Measurements from ENCODE around the gene SMCO4. TPM values are rescaled to one million over a fixed set of nuclear protein-coding genes. Genes with fewer than 3 reads are reported as not detected.

The SMCO4 gene
- total RNA-seq, 1 experiment from 2014 or later: 23.0 TPM

GRCh38 chr11:93507517-93507916 lies 35.7 kb downstream of the SMCO4 start:
- Histone ChIP-seq H3K4me1 (replicated peaks; ENCODE audit: insufficient read depth) (no peaks in the 10 kb centered on the region), H3F3A (ENCODE audit: insufficient read depth, low read depth) (no peaks in the 10 kb centered on the region), H3K27me3 (ENCODE audit: insufficient read depth, low read depth) (no peaks in the 10 kb centered on the region), H3K9me2 (ENCODE audit: insufficient read depth) (no peaks in the 10 kb centered on the region), H3K9me3 (ENCODE audit: insufficient read depth, low read depth) (no peaks in the 10 kb centered on the region), H3K79me2 (ENCODE audit: low read depth) (no peaks in the 10 kb centered on the region), H3K4me3 (no peak overlapping the region), H4K20me1 (ENCODE audit: insufficient read depth) (no peaks in the 10 kb centered on the region), H3K36me3 (ENCODE audit: low read depth) (no peaks in the 10 kb centered on the region), H2AFZ (no peak overlapping the region), H3K27ac (no peak overlapping the region), H3K4me2 (no peak overlapping the region)
- intact Hi-C loops (cut with micrococcal nuclease; ENCODE audit: unreplicated experiment): no loop called here
- BruUV-seq (replicated peaks): no TSS peak
- ChIA-PET CTCF (no interaction called here), POLR2A (ENCODE audit: unreplicated experiment) (no interaction called here)
- DNase-seq: no peak
- TF ChIP-seq CTCF (conservative IDR thresholded peaks at IDR 0.05) (no peak), EZH2 (IDR thresholded peaks at IDR 0.05; ENCODE audit: low read depth) (no peak)

- no peak overlapping the region for H2AFZ ChIP-seq
- H3K4me2 ChIP-seq: no peak overlapping the region
- BruUV-seq (replicated peaks): no TSS peak
- no peak overlapping the region for H3K27ac ChIP-seq
- ChIA-PET CTCF (no interaction called here), POLR2A (ENCODE audit: unreplicated experiment) (no interaction called here)
- H4K20me1 ChIP-seq (ENCODE audit: insufficient read depth): no peaks in the 10 kb centered on the region
- TF ChIP-seq CTCF (conservative IDR thresholded peaks at IDR 0.05) (no peak), EZH2 (IDR thresholded peaks at IDR 0.05; ENCODE audit: low read depth) (no peak)
- H3K79me2 ChIP-seq (ENCODE audit: low read depth): no peaks in the 10 kb centered on the region
- intact Hi-C loops (cut with micrococcal nuclease; ENCODE audit: unreplicated experiment): no loop called here
- H3K9me2 ChIP-seq (ENCODE audit: insufficient read depth): no peaks in the 10 kb centered on the region
- no peak for DNase-seq
- no peaks in the 10 kb centered on the region for H3K4me1 ChIP-seq (replicated peaks; ENCODE audit: insufficient read depth)
- no peaks in the 10 kb centered on the region for H3K27me3 ChIP-seq (ENCODE audit: insufficient read depth, low read depth)
- H3F3A ChIP-seq (ENCODE audit: insufficient read depth, low read depth): no peaks in the 10 kb centered on the region
- no peaks in the 10 kb centered on the region for H3K36me3 ChIP-seq (ENCODE audit: low read depth)
- no peaks in the 10 kb centered on the region for H3K9me3 ChIP-seq (ENCODE audit: insufficient read depth, low read depth)
- H3K4me3 ChIP-seq: no peak overlapping the region
These were observed 37.5 kb downstream of the SMCO4 start for GRCh38 chr11:93505703-93506102.

- Histone ChIP-seq H3K4me2 (no peak overlapping the region), H3K79me2 (ENCODE audit: low read depth) (no peaks in the 10 kb centered on the region), H2AFZ (no peak overlapping the region), H3K9me3 (ENCODE audit: insufficient read depth, low read depth) (no peaks in the 10 kb centered on the region), H3K9me2 (ENCODE audit: insufficient read depth) (no peaks in the 10 kb centered on the region), H3K4me1 (replicated peaks; ENCODE audit: insufficient read depth) (no peaks in the 10 kb centered on the region), H3K27ac (no peak overlapping the region), H3K4me3 (no peak overlapping the region), H3K36me3 (ENCODE audit: low read depth) (no peaks in the 10 kb centered on the region), H4K20me1 (ENCODE audit: insufficient read depth) (no peaks in the 10 kb centered on the region), H3F3A (ENCODE audit: insufficient read depth, low read depth) (no peaks in the 10 kb centered on the region), H3K27me3 (ENCODE audit: insufficient read depth, low read depth) (no peaks in the 10 kb centered on the region)
- ChIA-PET CTCF (no interaction called here), POLR2A (ENCODE audit: unreplicated experiment) (no interaction called here)
- no peak for DNase-seq
- TF ChIP-seq CTCF (conservative IDR thresholded peaks at IDR 0.05) (no peak), EZH2 (IDR thresholded peaks at IDR 0.05; ENCODE audit: low read depth) (no peak)
- BruUV-seq (replicated peaks): no TSS peak
- intact Hi-C loops (cut with micrococcal nuclease; ENCODE audit: unreplicated experiment): no loop called here
These were observed 38.8 kb downstream of the SMCO4 start for GRCh38 chr11:93504110-93505095.
